ENCODE data around the gene GPSM1. TPM values are rescaled to one million over a fixed set of nuclear protein-coding genes. Genes with fewer than 3 reads are reported as not detected.
A peak's percentile ranks its signal among the peaks of the same experiment; 100 is the strongest.

The GPSM1 gene
- total RNA-seq, 1 donor from 2014 or later, result 69.0 TPM

GRCh38 chr9:136280535-136281315, 46.6 kb upstream of the GPSM1 start:
- intact Hi-C loops (cut with micrococcal nuclease), result no loop called here

DNA sequence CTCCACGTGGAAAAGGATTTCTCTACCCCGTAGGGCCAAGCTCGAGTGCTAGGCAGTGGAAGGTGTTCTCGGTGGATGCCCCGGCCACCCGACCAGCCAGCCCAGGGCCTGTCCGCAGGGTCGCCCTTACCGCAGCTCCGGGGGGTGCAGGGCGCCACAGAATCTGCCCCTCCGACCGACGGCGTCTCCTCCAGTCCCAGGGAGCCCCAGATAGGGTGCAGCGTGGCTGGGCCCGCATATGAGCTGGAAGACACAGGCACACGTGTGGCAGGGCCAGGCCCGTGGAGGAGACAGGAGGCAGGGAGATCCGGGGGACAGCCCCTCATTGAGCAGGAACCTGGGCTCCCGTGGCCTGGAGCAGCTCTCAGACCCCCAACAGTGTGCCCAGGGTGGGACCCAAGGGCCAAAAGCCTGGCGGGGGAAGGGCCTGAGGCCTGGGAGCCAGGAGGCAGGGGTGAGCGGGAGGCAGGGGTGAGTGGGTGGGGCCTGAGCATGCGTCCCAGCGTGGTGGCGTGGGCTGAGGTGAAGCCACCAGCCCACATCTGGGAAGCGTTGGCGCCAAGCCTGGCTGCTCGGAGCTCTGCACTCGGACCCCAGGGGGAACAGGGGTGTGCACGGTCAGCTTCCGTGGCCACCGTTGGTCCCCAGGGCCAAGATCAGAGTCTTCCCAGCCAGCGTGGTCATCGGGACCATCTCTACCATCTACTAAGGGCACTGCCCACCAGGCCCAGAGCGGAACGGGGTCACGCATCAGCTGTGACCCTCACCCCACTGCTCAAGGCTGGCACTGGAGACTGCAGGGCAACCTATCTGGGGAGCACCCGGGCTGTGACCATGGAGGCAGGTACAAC, 45.7 kb upstream of the GPSM1 start:
- Histone ChIP-seq H3K4me1 (peaks cover 8% of the 10 kb centered on the region), H3K9me3 (replicated peaks) (no peaks in the 10 kb centered on the region), H3K27me3 (ENCODE audit: low read depth) (peaks cover 87% of the 10 kb centered on the region), H3K27ac (replicated peaks) (no peak overlapping the region), H3K4me3 (no peak overlapping the region), H3K36me3 (no peaks in the 10 kb centered on the region)
- intact Hi-C loops (cut with micrococcal nuclease), result no loop called here
- no peak for DNase-seq
- TF ChIP-seq, protein P1, sequence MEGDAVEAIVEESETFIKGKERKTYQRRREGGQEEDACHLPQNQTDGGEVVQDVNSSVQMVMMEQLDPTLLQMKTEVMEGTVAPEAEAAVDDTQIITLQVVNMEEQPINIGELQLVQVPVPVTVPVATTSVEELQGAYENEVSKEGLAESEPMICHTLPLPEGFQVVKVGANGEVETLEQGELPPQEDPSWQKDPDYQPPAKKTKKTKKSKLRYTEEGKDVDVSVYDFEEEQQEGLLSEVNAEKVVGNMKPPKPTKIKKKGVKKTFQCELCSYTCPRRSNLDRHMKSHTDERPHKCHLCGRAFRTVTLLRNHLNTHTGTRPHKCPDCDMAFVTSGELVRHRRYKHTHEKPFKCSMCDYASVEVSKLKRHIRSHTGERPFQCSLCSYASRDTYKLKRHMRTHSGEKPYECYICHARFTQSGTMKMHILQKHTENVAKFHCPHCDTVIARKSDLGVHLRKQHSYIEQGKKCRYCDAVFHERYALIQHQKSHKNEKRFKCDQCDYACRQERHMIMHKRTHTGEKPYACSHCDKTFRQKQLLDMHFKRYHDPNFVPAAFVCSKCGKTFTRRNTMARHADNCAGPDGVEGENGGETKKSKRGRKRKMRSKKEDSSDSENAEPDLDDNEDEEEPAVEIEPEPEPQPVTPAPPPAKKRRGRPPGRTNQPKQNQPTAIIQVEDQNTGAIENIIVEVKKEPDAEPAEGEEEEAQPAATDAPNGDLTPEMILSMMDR (IDR thresholded peaks at IDR 0.05; ENCODE audit: borderline replicate concordance), result no peak

More at GRCh38 chr9:136280535-136281315, 46.6 kb upstream of the GPSM1 start:
- Histone ChIP-seq H3K9me3 (replicated peaks) (no peaks in the 10 kb centered on the region), H3K4me3 (no peak overlapping the region), H3K4me1 (peaks cover 8% of the 10 kb centered on the region), H3K36me3 (no peaks in the 10 kb centered on the region), H3K27me3 (ENCODE audit: low read depth) (peaks cover 87% of the 10 kb centered on the region), H3K27ac (replicated peaks) (no peak overlapping the region)
- TF ChIP-seq, protein P1 (IDR thresholded peaks at IDR 0.05; ENCODE audit: borderline replicate concordance), result no peak
- DNase-seq, result no peak

DNA sequence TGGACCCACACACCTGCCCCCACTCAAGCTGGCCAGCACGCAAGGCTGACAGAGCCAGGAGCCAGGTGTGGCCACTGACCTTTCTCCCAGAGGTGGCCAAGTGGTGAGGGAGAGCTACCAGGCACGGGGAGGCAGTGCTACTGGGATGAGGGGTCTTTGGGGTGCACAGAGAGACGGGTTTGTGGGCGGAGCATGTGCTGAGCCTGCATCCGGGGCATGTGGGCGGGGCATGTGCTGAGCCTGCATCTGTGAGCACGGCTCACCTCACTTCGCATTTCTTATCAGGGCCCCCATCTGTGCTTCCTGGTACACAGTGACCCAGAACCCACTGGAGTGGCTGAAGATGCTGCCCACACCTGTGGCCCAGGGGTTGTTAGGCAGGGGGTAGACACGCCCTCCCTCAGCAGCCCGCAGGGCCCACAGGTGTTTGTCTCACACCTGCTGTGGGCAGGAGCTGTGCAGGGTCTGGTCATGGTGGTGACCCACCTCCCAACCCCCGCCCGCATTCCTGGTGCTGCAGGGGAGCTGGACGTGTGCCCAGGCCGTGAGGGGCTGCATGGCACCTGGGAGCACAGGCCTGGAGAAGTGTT, 45.0 kb upstream of the GPSM1 start:
- TF ChIP-seq, protein P1 (IDR thresholded peaks at IDR 0.05; ENCODE audit: borderline replicate concordance), result no peak
- H3K27ac ChIP-seq (replicated peaks), result no peak overlapping the region
- peaks cover 89% of the 10 kb centered on the region for H3K27me3 ChIP-seq (ENCODE audit: low read depth)
- H3K9me3 ChIP-seq (replicated peaks), result no peaks in the 10 kb centered on the region
- DNase-seq, result no peak
- no peaks in the 10 kb centered on the region for H3K36me3 ChIP-seq
- H3K4me3 ChIP-seq, result no peak overlapping the region
- peaks cover 8% of the 10 kb centered on the region for H3K4me1 ChIP-seq
- intact Hi-C loops (cut with micrococcal nuclease), result no loop called here

- Histone ChIP-seq H3K9me3 (replicated peaks) (no peaks in the 10 kb centered on the region), H3K36me3 (no peaks in the 10 kb centered on the region), H3K4me1 (peaks cover 8% of the 10 kb centered on the region), H3K27ac (replicated peaks) (peak overlapping the region; percentile 54), H3K4me3 (peak overlapping the region; percentile 50), H3K27me3 (ENCODE audit: low read depth) (peaks cover 89% of the 10 kb centered on the region)
- peak; percentile 79 for DNase-seq
- intact Hi-C loops (cut with micrococcal nuclease), result no loop called here
- TF ChIP-seq, protein P1 (IDR thresholded peaks at IDR 0.05; ENCODE audit: borderline replicate concordance), result peak; percentile 87
Measured at GRCh38 chr9:136283291-136284235, 43.8 kb upstream of the GPSM1 start.

All from left ventricle myocardium inferior (tissue), 1 donor.